SK-N-SH (cell line): ENCODE results near the gene MAP2K5. TPM values are rescaled to one million over a fixed set of nuclear protein-coding genes. Genes with fewer than 3 reads are reported as not detected.

Experiments used
- CTCF ChIA-PET: fragments of 300-600, 350-600 bp; formaldehyde crosslinking; extraction: SDS; loops from one replicate; lab custom pipeline; 2021; lab: Yijun Ruan, JAX
- POLR2A ChIA-PET: fragments of 350-600 bp; sonication (Branson Sonifier 250); formaldehyde crosslinking; extraction: SDS; loops from one replicate; lab custom pipeline; 2020; ENCODE audit warnings: antibody characterized with exemption, inconsistent platforms; lab: Yijun Ruan, JAX
- DNase-seq: peaks from one replicate; pipeline ENCODE4 v3.0.0; 2012
- H2AFZ ChIP-seq: fragments of 200-600 bp; sonication (generic); 2 replicates; pipeline ENCODE4 v1.8.1; 2016; ENCODE audit warnings: antibody characterized with exemption, mild to moderate bottlenecking, low read depth
- H3F3A ChIP-seq: fragments of 200-600 bp; sonication (generic); replicated peaks from 2 replicates; pipeline ENCODE3; 2016; ENCODE audit warnings: antibody characterized with exemption, mild to moderate bottlenecking; ENCODE audit not compliant: insufficient read depth
- H3K27ac ChIP-seq, 2 experiments: fragments of 200-500 bp in 1 of 2; fragments of 200-600 bp in 1 of 2; sonication (Bioruptor generic) in 1 of 2; sonication (generic), shearing (Covaris generic) in 1 of 2; 2 replicates each; pipeline versions ENCODE4 v1.5.1 to v1.6.1; 2014 to 2016; ENCODE audit warnings: low read depth in 2 of 2, inconsistent platforms in 1 of 2, low read length in 1 of 2, mild to moderate bottlenecking in 1 of 2, mixed read lengths in 1 of 2
- H3K27me3 ChIP-seq: fragments of 200-600 bp; sonication (generic), shearing (Covaris generic); 2 replicates; pipeline ENCODE4 v1.6.1; 2016; ENCODE audit warnings: mixed run types; ENCODE audit not compliant: insufficient read depth
- H3K36me3 ChIP-seq, 2 experiments: fragments of 200-500 bp in 1 of 2; fragments of 200-600 bp in 1 of 2; sonication (Bioruptor generic) in 1 of 2; sonication (generic) in 1 of 2; replicated peaks in 1 of 2; 2 replicates each; pipeline versions ENCODE3 to v1.5.1; 2014 to 2016; ENCODE audit warnings: low read length in 1 of 2, mild to moderate bottlenecking in 1 of 2; ENCODE audit not compliant: insufficient read depth in 2 of 2, control insufficient read depth in 1 of 2
- H3K4me1 ChIP-seq, 2 experiments: fragments of 200-500 bp in 1 of 2; fragments of 200-600 bp in 1 of 2; sonication (Bioruptor generic) in 1 of 2; sonication (generic), shearing (Covaris generic) in 1 of 2; 2 replicates each; pipeline versions ENCODE4 v1.5.1 to v1.6.1; 2014 to 2016; ENCODE audit warnings: low read depth in 1 of 2, low read length in 1 of 2, mixed run types in 1 of 2; ENCODE audit not compliant: insufficient read depth in 2 of 2, control insufficient read depth in 1 of 2
- H3K4me2 ChIP-seq: fragments of 200-600 bp; sonication (generic), shearing (Covaris generic); 2 replicates; pipeline ENCODE4 v1.6.1; 2017; ENCODE audit warnings: mixed run types
- H3K4me3 ChIP-seq, 2 experiments: fragments of 200-500 bp in 1 of 2; fragments of 200-600 bp in 1 of 2; sonication (Bioruptor generic) in 1 of 2; sonication (generic), shearing (Covaris generic) in 1 of 2; 2 replicates each; pipeline versions ENCODE4 v1.5.1 to v1.8.1; 2014 to 2016; ENCODE audit warnings: low read depth in 2 of 2, inconsistent platforms in 1 of 2, low read length in 1 of 2, mild to moderate bottlenecking in 1 of 2, mixed read lengths in 1 of 2, moderate library complexity in 1 of 2
- H3K79me2 ChIP-seq: fragments of 200-600 bp; sonication (generic); 2 replicates; pipeline ENCODE4 v1.8.1; 2017; ENCODE audit warnings: mild to moderate bottlenecking; ENCODE audit not compliant: insufficient read depth
- H3K9ac ChIP-seq: fragments of 200-600 bp; sonication (generic); 2 replicates; pipeline ENCODE4 v1.6.1; 2017; ENCODE audit warnings: mixed run types
- H3K9me2 ChIP-seq: fragments of 200-600 bp; sonication (generic); 2 replicates; pipeline ENCODE4 v1.6.1; 2017; ENCODE audit warnings: mixed run types
- H3K9me3 ChIP-seq: fragments of 200-600 bp; sonication (generic); 2 replicates; pipeline ENCODE4 v1.6.1; 2017; ENCODE audit warnings: mixed run types, mild to moderate bottlenecking, moderate library complexity
- H4K20me1 ChIP-seq: fragments of 200-600 bp; sonication (generic); 2 replicates; pipeline ENCODE4 v1.6.1; 2017; ENCODE audit warnings: mild to moderate bottlenecking, mixed run types; ENCODE audit not compliant: insufficient read depth
- CHD2 ChIP-seq: fragments of 150-350 bp; IDR thresholded peaks from 2 replicates; pipeline ENCODE4 v1.6.1; 2018; ENCODE audit warnings: low read length; ENCODE audit not compliant: partially characterized antibody
- EP300 ChIP-seq, 2 experiments: IDR thresholded peaks; 2 replicates each; pipeline versions ENCODE4 v1.4.0 to v1.6.1; 2012; ENCODE audit warnings: borderline replicate concordance in 1 of 2, low read depth in 1 of 2, low read length in 1 of 2
- EZH2phosphoT487 ChIP-seq: fragments of 200-600 bp; sonication (generic); IDR thresholded peaks from 2 replicates; pipeline ENCODE4 v1.6.1; 2017; ENCODE audit warnings: low read depth, mixed run types, mild to moderate bottlenecking, antibody characterized with exemption, moderate library complexity, borderline replicate concordance
- FOSL2 ChIP-seq: IDR thresholded peaks from 2 replicates; pipeline ENCODE4 v1.4.0; 2012; ENCODE audit warnings: low read depth, mild to moderate bottlenecking, moderate library complexity, borderline replicate concordance
- FOXJ3 ChIP-seq: sonication (generic); formaldehyde crosslinking; IDR thresholded peaks from 2 replicates; pipeline ENCODE4 v1.5.1; 2020; ENCODE audit warnings: mild to moderate bottlenecking, missing genetic modification reagents
- FOXM1 ChIP-seq: IDR thresholded peaks from 2 replicates; pipeline ENCODE4 v1.4.0; 2012; ENCODE audit warnings: low read depth, mild to moderate bottlenecking
- GATA2 ChIP-seq: sonication (generic); formaldehyde crosslinking; IDR thresholded peaks from 2 replicates; pipeline ENCODE4 v1.5.0; 2020; ENCODE audit warnings: mild to moderate bottlenecking, missing genetic modification reagents
- JUND ChIP-seq: IDR thresholded peaks from 2 replicates; pipeline ENCODE4 v1.4.0; 2012
- MAX ChIP-seq: IDR thresholded peaks from 2 replicates; pipeline ENCODE4 v1.4.0; 2012; ENCODE audit warnings: low read depth
- MXI1 ChIP-seq: IDR thresholded peaks from 2 replicates; pipeline ENCODE4 v1.6.1; 2012; ENCODE audit warnings: mild to moderate bottlenecking, low read depth, low read length, improper control_type of control experiment
- RXRA ChIP-seq: IDR thresholded peaks from 2 replicates; pipeline ENCODE4 v1.4.0; 2012; ENCODE audit warnings: low read depth, mild to moderate bottlenecking, borderline replicate concordance
- SIN3A ChIP-seq: IDR thresholded peaks from 2 replicates; pipeline ENCODE4 v1.6.1; 2012; ENCODE audit warnings: low read depth, mild to moderate bottlenecking, low read length, moderate library complexity, borderline replicate concordance
- SMC3 ChIP-seq: IDR thresholded peaks from 2 replicates; pipeline ENCODE4 v1.6.1; 2012; ENCODE audit warnings: low read depth, low read length, improper control_type of control experiment
- TAF1 ChIP-seq: IDR thresholded peaks from 2 replicates; pipeline ENCODE4 v1.6.1; 2012; ENCODE audit warnings: low read depth, mild to moderate bottlenecking, low read length, moderate library complexity, borderline replicate concordance
- TCF12 ChIP-seq: IDR thresholded peaks from 2 replicates; pipeline ENCODE4 v1.4.0; 2012
- TEAD4 ChIP-seq: IDR thresholded peaks from 2 replicates; pipeline ENCODE4 v1.4.0; 2012; ENCODE audit warnings: mild to moderate bottlenecking, borderline replicate concordance; ENCODE audit not compliant: insufficient read depth
- USF2 ChIP-seq: fragments of 150-350 bp; IDR thresholded peaks from 2 replicates; pipeline ENCODE4 v1.6.1; 2017; ENCODE audit warnings: antibody characterized with exemption, low read length, low read depth, borderline replicate concordance
- YY1 ChIP-seq: IDR thresholded peaks from 2 replicates; pipeline ENCODE4 v1.4.0; 2012; ENCODE audit warnings: low read depth, mild to moderate bottlenecking
- WGBS: methylation state at CpG from one replicate; pipeline ENCODE4 v1.1.6; 2017; ENCODE audit warnings: low lambda C conversion rate; 5-methylcytosine and 5-hydroxymethylcytosine counted together
- polyA plus RNA-seq, 3 experiments: library from polyadenylated mRNA; depleted of rRNA; stranded (reverse); fragments of >200 nt; gene quantifications; 2 replicates each; pipeline ENCODE4 v1.2.3, GENCODE V29; 2012
- TF ChIP-seq, protein P1 (sequence below): fragments of 200-600 bp; sonication (generic); IDR thresholded peaks from 2 replicates; pipeline ENCODE4 v1.6.1; 2017; ENCODE audit warnings: antibody characterized with exemption, mild to moderate bottlenecking, moderate library complexity
- TF ChIP-seq, protein P2 (sequence below): fragments of 150-350 bp; IDR thresholded peaks from 2 replicates; pipeline ENCODE4 v1.6.1; 2016; ENCODE audit warnings: mild to moderate bottlenecking, low read depth, low read length
- TF ChIP-seq, protein P3 (sequence below): IDR thresholded peaks from 2 replicates; pipeline ENCODE4; 2012

The MAP2K5 gene
- polyA plus RNA-seq, 1 of the 3 experiments (the other 2 are of a cell fraction) = 6.2 TPM

DNA sequence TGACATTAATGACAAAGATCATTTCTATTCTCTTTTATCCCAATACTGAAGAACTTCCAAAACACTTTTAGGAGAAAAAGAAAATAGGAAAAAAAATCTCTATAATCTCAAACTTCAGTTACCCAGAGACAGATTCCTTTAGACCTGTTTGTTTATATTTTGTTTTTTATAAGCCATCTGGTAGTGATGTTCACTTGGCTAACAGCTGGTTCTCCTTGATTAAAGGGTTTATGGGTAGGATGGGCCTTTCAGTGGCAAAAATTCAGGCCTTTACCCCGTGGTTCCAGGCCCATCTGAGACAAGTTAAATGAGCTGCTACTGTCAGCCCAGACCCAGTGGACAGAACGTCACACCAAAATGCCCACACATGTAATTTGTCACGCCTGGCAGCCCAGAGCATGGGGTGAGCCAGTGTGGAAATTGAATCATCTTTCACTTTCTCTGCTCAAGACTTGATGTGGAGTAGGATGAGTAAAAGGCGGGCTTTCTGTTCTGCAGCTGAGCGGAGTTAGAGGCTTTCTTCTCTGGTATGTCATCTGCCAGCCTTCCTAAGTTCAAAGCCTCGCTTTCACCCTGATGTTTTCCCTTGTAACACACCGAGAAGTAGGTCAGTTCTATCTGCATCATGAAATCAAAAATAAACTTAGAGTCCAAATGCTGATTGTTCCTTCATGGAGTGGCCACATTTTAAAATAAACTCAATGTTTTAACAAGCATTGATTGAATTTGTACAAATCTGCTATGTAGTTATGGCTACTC, 220.3 kb downstream of the MAP2K5 start (continued):
- TF ChIP-seq, protein P1, sequence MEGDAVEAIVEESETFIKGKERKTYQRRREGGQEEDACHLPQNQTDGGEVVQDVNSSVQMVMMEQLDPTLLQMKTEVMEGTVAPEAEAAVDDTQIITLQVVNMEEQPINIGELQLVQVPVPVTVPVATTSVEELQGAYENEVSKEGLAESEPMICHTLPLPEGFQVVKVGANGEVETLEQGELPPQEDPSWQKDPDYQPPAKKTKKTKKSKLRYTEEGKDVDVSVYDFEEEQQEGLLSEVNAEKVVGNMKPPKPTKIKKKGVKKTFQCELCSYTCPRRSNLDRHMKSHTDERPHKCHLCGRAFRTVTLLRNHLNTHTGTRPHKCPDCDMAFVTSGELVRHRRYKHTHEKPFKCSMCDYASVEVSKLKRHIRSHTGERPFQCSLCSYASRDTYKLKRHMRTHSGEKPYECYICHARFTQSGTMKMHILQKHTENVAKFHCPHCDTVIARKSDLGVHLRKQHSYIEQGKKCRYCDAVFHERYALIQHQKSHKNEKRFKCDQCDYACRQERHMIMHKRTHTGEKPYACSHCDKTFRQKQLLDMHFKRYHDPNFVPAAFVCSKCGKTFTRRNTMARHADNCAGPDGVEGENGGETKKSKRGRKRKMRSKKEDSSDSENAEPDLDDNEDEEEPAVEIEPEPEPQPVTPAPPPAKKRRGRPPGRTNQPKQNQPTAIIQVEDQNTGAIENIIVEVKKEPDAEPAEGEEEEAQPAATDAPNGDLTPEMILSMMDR = no peak
- TF ChIP-seq MXI1 = no peak
- TF ChIP-seq, all 33 proteins: peak for 0

DNA sequence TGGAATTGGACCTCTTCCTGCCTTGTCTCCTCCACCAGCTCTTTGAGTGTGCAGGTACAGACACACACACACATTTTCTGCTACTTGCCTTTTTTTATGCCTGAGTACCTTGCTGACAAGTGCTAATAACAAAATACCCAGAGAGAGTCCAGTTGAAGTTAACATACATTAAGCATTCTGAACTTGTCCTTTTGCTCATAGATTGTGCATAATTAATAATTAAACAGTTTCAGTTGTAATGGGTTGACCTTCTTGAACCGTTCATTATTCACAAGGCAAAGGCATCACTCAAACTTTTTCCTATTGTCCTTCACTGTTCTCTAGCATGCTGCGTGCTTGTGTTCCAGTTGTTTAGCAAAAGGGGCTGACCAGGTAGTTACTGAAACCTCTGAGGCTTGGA, 223.2 kb downstream of the MAP2K5 start:
- 85% methylated on average over 2 of the region's 2 CpGs for WGBS
- H3K4me3 ChIP-seq = no peak overlapping the region
- H3K79me2 ChIP-seq = no peaks in the 10 kb centered on the region
- no peak overlapping the region for H3K4me2 ChIP-seq
- H3K4me1 ChIP-seq = peaks cover 0 to 17% of the 10 kb centered on the region in 2 experiments; a peak in 2 of 4 replicates
- no peak for DNase-seq
- H3K9me2 ChIP-seq = no peaks in the 10 kb centered on the region
- no peak overlapping the region for H3K27ac ChIP-seq
- H3F3A ChIP-seq = no peaks in the 10 kb centered on the region
- H2AFZ ChIP-seq = no peak overlapping the region
- H3K9ac ChIP-seq = no peak overlapping the region
- H3K36me3 ChIP-seq = peaks cover 3 to 4% of the 10 kb centered on the region in 2 experiments
- CTCF ChIA-PET = interaction anchor here (0.7 to 1.0 kb wide), 2 partner anchors 11 to 16 kb away, joined by 3 read pairs; no protein-coding TSS in a partner anchor
- no peaks in the 10 kb centered on the region for H3K9me3 ChIP-seq
- H3K27me3 ChIP-seq = no peaks in the 10 kb centered on the region
- POLR2A ChIA-PET = no interaction called here
- TF ChIP-seq TEAD4 (no peak), TCF12 (no peak), MAX (no peak), SMC3 (no peak), GATA2 (CRISPR knock-in tag) (no peak), FOXM1 (no peak), EP300 (IDR thresholded peaks at IDR 0.05; ENCODE audit: borderline replicate concordance in 1 of 2, low read depth in 1 of 2, low read length in 1 of 2) (no peak), TAF1 (no peak), RXRA (no peak), USF2 (no peak), YY1 (no peak), SIN3A (no peak), CHD2 (no peak), FOXJ3 (CRISPR knock-in tag) (no peak), JUND (no peak), FOSL2 (no peak), EZH2phosphoT487 (no peak)
- TF ChIP-seq, protein P2, sequence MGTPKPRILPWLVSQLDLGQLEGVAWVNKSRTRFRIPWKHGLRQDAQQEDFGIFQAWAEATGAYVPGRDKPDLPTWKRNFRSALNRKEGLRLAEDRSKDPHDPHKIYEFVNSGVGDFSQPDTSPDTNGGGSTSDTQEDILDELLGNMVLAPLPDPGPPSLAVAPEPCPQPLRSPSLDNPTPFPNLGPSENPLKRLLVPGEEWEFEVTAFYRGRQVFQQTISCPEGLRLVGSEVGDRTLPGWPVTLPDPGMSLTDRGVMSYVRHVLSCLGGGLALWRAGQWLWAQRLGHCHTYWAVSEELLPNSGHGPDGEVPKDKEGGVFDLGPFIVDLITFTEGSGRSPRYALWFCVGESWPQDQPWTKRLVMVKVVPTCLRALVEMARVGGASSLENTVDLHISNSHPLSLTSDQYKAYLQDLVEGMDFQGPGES = no peak
- TF ChIP-seq, protein P1 = no peak
- TF ChIP-seq, protein P3, sequence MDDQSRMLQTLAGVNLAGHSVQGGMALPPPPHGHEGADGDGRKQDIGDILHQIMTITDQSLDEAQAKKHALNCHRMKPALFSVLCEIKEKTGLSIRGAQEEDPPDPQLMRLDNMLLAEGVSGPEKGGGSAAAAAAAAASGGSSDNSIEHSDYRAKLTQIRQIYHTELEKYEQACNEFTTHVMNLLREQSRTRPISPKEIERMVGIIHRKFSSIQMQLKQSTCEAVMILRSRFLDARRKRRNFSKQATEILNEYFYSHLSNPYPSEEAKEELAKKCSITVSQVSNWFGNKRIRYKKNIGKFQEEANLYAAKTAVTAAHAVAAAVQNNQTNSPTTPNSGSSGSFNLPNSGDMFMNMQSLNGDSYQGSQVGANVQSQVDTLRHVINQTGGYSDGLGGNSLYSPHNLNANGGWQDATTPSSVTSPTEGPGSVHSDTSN = no peak
- H4K20me1 ChIP-seq = no peaks in the 10 kb centered on the region
